GM12878 (cell line): ENCODE measurements around the gene CDKN1C.

Experiments used
- BCL11A ChIP-seq: IDR thresholded peaks from 2 replicates; pipeline ENCODE4 v1.6.1; 2011; ENCODE audit warnings: low read depth, low read length
- CTCF ChIP-seq, 3 experiments: IDR thresholded peaks in 2 of 3; conservative IDR thresholded peaks in 1 of 3; 2 replicates each; pipeline ENCODE4 v1.5.1; 2011; ENCODE audit warnings: low read depth in 3 of 3, low read length in 3 of 3, mild to moderate bottlenecking in 3 of 3, control low read depth in 2 of 3, moderate library complexity in 2 of 3, inconsistent platforms in 1 of 3, mixed read lengths in 1 of 3; ENCODE audit not compliant: control insufficient read depth in 2 of 3, insufficient read depth in 1 of 3; ENCODE audit errors: extremely low read depth in 1 of 3
- GABPA ChIP-seq: IDR thresholded peaks from 2 replicates; pipeline ENCODE4 v1.6.1; 2014; ENCODE audit warnings: antibody characterized with exemption, low read depth, mild to moderate bottlenecking, inconsistent platforms
- HCFC1 ChIP-seq: fragments of 150-350 bp; IDR thresholded peaks from 2 replicates; pipeline ENCODE4 v1.6.1; 2014; ENCODE audit warnings: low read length
- HDAC2 ChIP-seq: fragments of 200-600 bp; sonication (generic); IDR thresholded peaks from 2 replicates; pipeline ENCODE4 v1.6.1; 2017
- JUNB ChIP-seq: IDR thresholded peaks from 2 replicates; pipeline ENCODE4 v1.6.1; 2016; ENCODE audit warnings: antibody characterized with exemption, mild to moderate bottlenecking
- POLR2A ChIP-seq: IDR thresholded peaks from 2 replicates; pipeline ENCODE4 v1.6.1; 2011; ENCODE audit warnings: low read depth, mild to moderate bottlenecking, low read length
- POLR2AphosphoS5 ChIP-seq: IDR thresholded peaks from 2 replicates; pipeline ENCODE4 v1.6.1; 2011; ENCODE audit warnings: mild to moderate bottlenecking, low read length, inconsistent platforms
- RAD21 ChIP-seq: IDR thresholded peaks from 2 replicates; pipeline ENCODE4 v1.6.1; 2011; ENCODE audit warnings: mild to moderate bottlenecking, low read depth, low read length, moderate library complexity; ENCODE audit not compliant: insufficient read depth
- SMAD1 ChIP-seq: fragments of 450-650 bp; IDR thresholded peaks from 2 replicates; pipeline ENCODE4 v1.6.1; 2018; ENCODE audit warnings: mild to moderate bottlenecking, low read depth; ENCODE audit not compliant: partially characterized antibody
- SP1 ChIP-seq: IDR thresholded peaks from one replicate; pipeline ENCODE4 v1.6.1; 2011; ENCODE audit warnings: low read depth, low read length
- SREBF1 ChIP-seq: IDR thresholded peaks from 2 replicates; pipeline ENCODE4 v1.6.1; 2012; ENCODE audit warnings: mild to moderate bottlenecking, low read length
- STAT1 ChIP-seq: fragments of 450-650 bp; conservative IDR thresholded peaks from 2 replicates; pipeline ENCODE4 v1.6.1; 2014; ENCODE audit warnings: antibody characterized with exemption, mild to moderate bottlenecking
- TCF7 ChIP-seq: IDR thresholded peaks from 2 replicates; pipeline ENCODE4 v1.6.1; 2014; ENCODE audit warnings: antibody characterized with exemption, borderline replicate concordance

GRCh38 chr11:2933375-2934020 lies 47.9 kb upstream of the CDKN1C start:
- TF ChIP-seq POLR2AphosphoS5 = no peak
- no peak for TF ChIP-seq GABPA
- no peak for TF ChIP-seq JUNB
- TF ChIP-seq CTCF (IDR thresholded peaks at IDR 0.05 in 2 of 3, conservative IDR thresholded peaks at IDR 0.05 in 1 of 3; ENCODE audit: control insufficient read depth in 2 of 3, extremely low read depth in 1 of 3, insufficient read depth in 1 of 3, low read depth in 3 of 3, low read length in 3 of 3) = no peak
- no peak for TF ChIP-seq SMAD1
- no peak for TF ChIP-seq TCF7
- no peak for TF ChIP-seq HDAC2
- no peak for TF ChIP-seq POLR2A
- no peak for TF ChIP-seq SP1
- no peak for TF ChIP-seq RAD21
- TF ChIP-seq STAT1 = no peak
- no peak for TF ChIP-seq BCL11A
- no peak for TF ChIP-seq SREBF1
- no peak for TF ChIP-seq HCFC1
